ENCODE measurements around the gene ABCA8. TPM values are rescaled to one million over a fixed set of nuclear protein-coding genes. Genes with fewer than 3 reads are reported as not detected.

The ABCA8 gene
- total and polyA plus RNA-seq, 2 of the 8 experiments (the other 6 are each of a cell fraction or from before 2014, with no cell fraction given): not detected

DNA sequence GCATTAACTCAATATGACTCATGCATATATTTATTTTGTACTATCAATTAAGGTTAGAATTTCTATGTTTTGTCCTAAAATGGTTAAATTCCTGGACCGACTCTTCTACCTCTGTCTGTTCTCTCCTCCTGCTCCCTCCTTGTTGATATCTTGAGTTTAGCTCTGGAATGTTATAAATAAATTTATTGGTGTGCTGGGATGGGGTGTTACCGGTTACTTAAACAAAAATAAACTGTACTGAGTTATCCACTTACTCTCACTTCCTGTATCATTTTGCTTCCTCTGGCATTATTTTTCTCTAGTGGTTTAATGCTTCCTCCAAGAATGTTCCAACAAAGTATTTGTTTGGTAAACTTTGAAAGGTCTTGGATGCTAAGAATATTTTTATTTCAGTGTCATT, 120.1 kb downstream of the ABCA8 start:
- H3K4me2 ChIP-seq (ENCODE audit: insufficient read depth in 1 of 2, low read depth in 2 of 2, low read length in 2 of 2): no peak overlapping the region
- TF ChIP-seq TBP (IDR thresholded peaks at IDR 0.05; ENCODE audit: low read depth, low read length): no peak
- no peak for TF ChIP-seq KDM4A (IDR thresholded peaks at IDR 0.05; ENCODE audit: low read depth, low read length, severe bottlenecking)
- no peak for TF ChIP-seq RNF2 (IDR thresholded peaks at IDR 0.05; ENCODE audit: borderline replicate concordance, low read depth, low read length, missing control alignments, poor library complexity, severe bottlenecking)
- TF ChIP-seq, protein P1, sequence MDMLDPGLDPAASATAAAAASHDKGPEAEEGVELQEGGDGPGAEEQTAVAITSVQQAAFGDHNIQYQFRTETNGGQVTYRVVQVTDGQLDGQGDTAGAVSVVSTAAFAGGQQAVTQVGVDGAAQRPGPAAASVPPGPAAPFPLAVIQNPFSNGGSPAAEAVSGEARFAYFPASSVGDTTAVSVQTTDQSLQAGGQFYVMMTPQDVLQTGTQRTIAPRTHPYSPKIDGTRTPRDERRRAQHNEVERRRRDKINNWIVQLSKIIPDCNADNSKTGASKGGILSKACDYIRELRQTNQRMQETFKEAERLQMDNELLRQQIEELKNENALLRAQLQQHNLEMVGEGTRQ (IDR thresholded peaks at IDR 0.05; ENCODE audit: low read length): no peak
- DNase-seq (ENCODE audit: low read depth in 1 of 2, low spot score in 2 of 2) (no peak), FAIRE-seq (no peak)
- no peak overlapping the region for H3K56ac ChIP-seq (replicated peaks; ENCODE audit: insufficient read length, low read depth, low read length)
- no peak overlapping the region for H4K8ac ChIP-seq (ENCODE audit: extremely low read depth, insufficient read depth, low read length)
- H3K4me1 ChIP-seq (replicated peaks in 1 of 4; ENCODE audit: control insufficient read depth in 3 of 4, insufficient read depth in 4 of 4, low read length in 3 of 4): no peaks in the 10 kb centered on the region
- H2AK5ac ChIP-seq (ENCODE audit: low read depth, low read length): no peak overlapping the region
- H2BK15ac ChIP-seq (ENCODE audit: low read length): no peak overlapping the region
- H2AFZ ChIP-seq (ENCODE audit: low read length): no peak overlapping the region
- no peak overlapping the region for H2BK120ac ChIP-seq (replicated peaks; ENCODE audit: low read depth, low read length)
- H2BK5ac ChIP-seq (ENCODE audit: low read depth, low read length): no peak overlapping the region
- no peaks in the 10 kb centered on the region for H3K23me2 ChIP-seq (ENCODE audit: low read depth, low read length)
- H4K5ac ChIP-seq (ENCODE audit: insufficient read length, low read depth, low read length): no peak overlapping the region
- ChIA-PET POLR2A (ENCODE audit: partially characterized antibody) (no interaction called here), CTCF (ENCODE audit: partially characterized antibody) (no interaction called here)
- H3K9ac ChIP-seq (replicated peaks in 1 of 4; ENCODE audit: extremely low read depth in 1 of 4, low read depth in 3 of 4, low read length in 3 of 4): no peak overlapping the region
- no peak overlapping the region for H3K18ac ChIP-seq (ENCODE audit: extremely low read depth, low read length)
- H3K27ac ChIP-seq (ENCODE audit: low read depth, low read length): no peak overlapping the region
- no peaks in the 10 kb centered on the region for H4K20me1 ChIP-seq (replicated peaks in 1 of 2; ENCODE audit: control insufficient read depth in 1 of 2, insufficient read depth in 2 of 2, low read length in 2 of 2)
- H2BK12ac ChIP-seq (ENCODE audit: low read depth, low read length): no peak overlapping the region
- no peaks in the 10 kb centered on the region for H3K27me3 ChIP-seq (replicated peaks in 1 of 4; ENCODE audit: control insufficient read depth in 3 of 4, extremely low read depth in 1 of 4, insufficient read depth in 3 of 4, low read length in 3 of 4)
- H3K36me3 ChIP-seq (ENCODE audit: control insufficient read depth in 2 of 4, insufficient read depth in 4 of 4, low read length in 3 of 4): no peaks in the 10 kb centered on the region
- 85% methylated on average over 2 of the region's 2 CpGs; no CpG with 5 or more reads in 1 of the 2 experiments for WGBS, 2 experiments (ENCODE audit: extremely low coverage in 1 of 2, insufficient coverage in 1 of 2, insufficient read length in 1 of 2, insufficient replicate concordance in 2 of 2, low coverage in 1 of 2, low lambda C conversion rate in 2 of 2, missing lambda C conversion rate in 1 of 2)
- H3K14ac ChIP-seq (ENCODE audit: insufficient read length): no peak overlapping the region
- no peak overlapping the region for H4K91ac ChIP-seq (replicated peaks; ENCODE audit: insufficient read length, low read length)
- H3K9me3 ChIP-seq (ENCODE audit: insufficient read depth in 2 of 2, low read depth in 1 of 2, low read length in 1 of 2): no peaks in the 10 kb centered on the region
- H3K23ac ChIP-seq (ENCODE audit: insufficient read length): no peak overlapping the region
- no peaks in the 10 kb centered on the region for H3K79me1 ChIP-seq (ENCODE audit: low read depth, low read length)
- no peak overlapping the region for H2BK20ac ChIP-seq (ENCODE audit: low read length)
- H3K4me3 ChIP-seq (ENCODE audit: extremely low read depth in 1 of 4, insufficient read depth in 2 of 4, low read depth in 3 of 4, low read length in 4 of 4): no peak overlapping the region
- H3K79me2 ChIP-seq (ENCODE audit: control insufficient read depth in 1 of 2, insufficient read depth in 2 of 2, low read length in 2 of 2): no peaks in the 10 kb centered on the region
- no peak overlapping the region for H3K4ac ChIP-seq (replicated peaks; ENCODE audit: insufficient read length, low read depth, low read length)
